Brain pericyte (primary cell): ENCODE measurements around the gene CTXN1.

Experiments used
- DNase-seq: peaks from one replicate; pipeline ENCODE4 v3.0.0-alpha.2; 2012; ENCODE audit warnings: low read depth, low spot score

CTXN1 gene

DNA sequence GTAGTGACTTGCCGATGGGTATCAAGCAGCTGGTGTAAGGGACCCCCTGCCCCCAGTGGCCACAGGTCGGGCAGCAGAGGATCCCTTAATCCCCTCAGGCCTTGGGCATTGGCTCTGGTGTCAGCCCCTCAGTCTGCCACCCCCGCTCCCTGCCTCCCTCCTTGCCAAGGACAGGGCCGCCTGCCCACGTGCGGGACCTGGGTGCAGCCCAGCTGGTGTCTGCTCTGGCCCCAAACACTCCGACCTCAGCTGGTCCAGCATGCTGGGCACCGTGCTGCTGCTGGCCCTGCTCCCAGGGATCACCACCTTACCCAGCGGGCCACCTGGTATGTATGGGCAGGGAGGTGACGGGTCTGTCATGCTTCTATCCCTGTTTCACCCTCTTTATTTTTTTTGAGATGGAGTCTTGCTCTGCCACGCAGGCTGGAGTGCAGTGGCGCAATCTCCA is 11.3 kb downstream of the CTXN1 start, which contains the start of gene TGFBR3L:
TSS of gene TGFBR3L (plus strand) at position 233 of the 448 bp plus-strand sequence.
- DNase-seq, result no peak

DNA sequence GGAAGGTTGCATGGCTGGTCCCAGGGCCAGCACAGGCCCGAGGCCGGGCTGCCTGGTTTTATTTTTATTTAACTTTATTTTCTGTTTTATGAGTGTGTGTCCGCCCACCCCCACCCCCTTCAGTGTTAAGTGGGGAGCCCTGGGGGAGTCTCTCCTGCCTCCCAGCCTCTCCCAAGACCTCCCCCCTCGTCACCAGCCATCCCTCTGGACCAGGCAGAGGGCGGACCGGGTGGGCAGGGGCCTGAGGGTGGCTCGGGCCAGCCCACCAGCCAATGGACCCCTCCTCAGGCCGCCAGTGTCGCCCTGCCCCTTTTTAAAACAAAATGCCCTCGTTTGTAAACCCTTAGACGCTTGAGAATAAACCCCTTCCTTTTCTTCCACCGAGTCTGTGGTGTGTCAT is 11.8 kb downstream of the CTXN1 start:
- no peak for DNase-seq

DNA sequence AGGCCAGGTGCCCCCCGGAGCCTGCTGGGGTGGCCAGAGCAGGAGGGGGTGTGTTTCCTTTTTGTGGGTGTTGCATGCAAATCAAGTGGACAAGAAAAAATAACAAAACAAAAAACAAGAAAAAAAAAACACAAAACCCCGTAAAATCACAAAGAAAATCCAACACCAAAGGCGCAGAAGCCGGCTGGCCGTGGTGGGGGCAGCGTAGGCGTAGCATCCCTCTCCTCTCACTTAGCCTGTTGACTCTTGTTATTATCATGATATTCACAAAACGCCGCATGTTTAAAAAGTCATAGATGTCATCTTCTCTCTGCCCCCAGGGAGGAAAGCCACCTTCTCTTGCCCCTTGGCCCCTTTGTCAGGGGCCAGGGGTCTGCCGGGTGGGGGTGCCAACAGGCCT is 12.3 kb downstream of the CTXN1 start:
- no peak for DNase-seq

DNA sequence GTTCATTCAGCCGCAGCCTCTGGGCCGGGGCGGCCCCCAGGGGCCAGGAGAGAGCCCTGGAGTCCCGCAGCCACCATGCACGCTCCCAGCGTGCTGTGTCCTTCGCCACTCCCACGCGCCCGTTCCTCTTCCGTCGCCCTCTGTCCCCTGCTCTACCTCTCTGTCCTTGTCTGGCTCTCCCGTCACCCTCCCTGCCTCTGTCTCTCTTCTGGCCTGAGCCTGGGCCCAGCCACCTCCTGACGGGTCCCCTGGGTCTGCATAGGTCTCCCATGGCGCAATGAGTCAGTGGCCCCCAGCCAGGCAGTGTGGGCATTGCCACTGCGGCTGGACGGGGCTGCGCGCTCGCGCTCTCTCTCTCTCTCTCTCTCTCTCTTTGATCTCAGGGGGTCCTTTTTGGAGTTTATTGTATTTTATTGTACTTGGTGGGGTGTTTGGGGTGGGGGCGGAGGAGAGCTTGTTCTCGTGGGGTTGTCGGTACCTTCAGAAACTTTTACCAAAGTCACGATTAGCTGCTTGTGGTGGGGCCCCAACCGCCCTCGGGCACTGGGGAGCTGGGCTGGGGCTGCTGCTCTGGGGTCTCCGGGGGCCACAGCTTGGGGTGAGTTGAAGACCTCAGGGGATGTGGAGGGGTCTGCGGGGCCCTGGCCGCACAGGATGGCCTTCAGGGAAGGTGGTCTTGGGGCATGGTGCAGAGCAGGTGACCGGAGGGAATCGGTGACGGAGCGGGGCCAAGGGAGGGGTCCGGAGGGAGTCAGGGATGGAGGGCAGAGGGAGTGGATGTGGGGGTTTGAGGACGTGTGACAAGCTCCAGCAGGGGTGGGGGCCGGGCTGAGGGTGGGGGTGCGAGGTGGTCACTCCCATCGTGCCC is 13.0 kb downstream of the CTXN1 start:
- no peak for DNase-seq

DNA sequence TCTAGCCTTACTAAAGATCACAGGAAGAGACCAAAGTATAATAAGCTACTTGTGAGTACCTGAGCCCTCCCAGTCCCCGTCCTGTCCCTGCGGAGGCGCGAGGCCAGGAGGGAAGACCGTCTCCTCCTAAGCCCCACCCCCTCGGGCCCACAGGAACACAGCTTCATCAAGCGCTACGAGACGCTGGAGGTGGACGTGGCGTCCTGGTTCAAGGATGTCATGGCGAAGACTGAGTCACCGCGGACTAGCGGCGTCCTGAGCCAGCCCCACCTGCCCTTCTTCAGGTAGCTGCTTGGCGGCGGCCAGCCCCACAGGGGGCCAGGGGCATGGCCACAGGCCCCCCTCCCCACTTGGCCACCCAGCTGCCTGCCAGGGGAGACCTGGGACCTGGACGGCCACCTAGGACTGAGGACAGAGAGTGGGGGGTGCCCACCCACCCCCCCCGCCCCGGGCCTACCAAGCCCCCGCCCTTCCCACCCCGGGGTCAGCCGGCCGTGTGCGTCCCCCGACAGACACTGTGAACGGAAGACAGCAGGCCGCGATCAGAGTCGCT is 13.7 kb downstream of the CTXN1 start:
- no peak for DNase-seq

DNA sequence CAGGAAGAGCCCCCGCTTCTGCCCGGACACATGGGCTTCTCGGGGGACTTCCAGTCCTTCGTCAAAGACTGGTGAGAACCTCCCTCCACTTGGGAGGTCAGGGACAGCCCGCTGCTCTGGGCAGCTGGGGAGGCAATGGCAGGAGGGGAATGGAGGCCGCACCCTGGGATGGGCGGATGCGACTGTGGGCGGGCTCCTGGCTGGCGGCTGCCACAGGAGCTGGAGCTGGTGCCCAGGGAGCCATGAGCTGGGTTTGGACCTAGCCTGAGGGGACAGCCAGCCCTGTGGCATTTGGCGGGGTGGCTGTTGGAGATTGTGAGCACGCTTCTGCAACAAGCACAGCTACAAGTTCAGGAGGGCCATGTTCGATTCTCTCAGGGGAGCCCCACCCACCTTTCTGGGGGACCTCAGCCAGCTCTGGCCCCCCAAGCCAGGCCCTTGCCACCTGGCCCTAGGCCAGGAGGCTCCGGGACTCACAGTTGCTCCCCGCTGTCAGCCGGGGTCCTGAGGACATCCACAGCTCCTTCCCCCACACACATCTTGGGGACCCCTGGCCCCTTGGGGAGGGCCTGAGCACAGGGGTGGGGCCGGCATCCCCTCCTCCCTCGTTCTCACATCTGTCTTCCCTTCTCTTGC is 14.3 kb downstream of the CTXN1 start:
- DNase-seq, result no peak

DNA sequence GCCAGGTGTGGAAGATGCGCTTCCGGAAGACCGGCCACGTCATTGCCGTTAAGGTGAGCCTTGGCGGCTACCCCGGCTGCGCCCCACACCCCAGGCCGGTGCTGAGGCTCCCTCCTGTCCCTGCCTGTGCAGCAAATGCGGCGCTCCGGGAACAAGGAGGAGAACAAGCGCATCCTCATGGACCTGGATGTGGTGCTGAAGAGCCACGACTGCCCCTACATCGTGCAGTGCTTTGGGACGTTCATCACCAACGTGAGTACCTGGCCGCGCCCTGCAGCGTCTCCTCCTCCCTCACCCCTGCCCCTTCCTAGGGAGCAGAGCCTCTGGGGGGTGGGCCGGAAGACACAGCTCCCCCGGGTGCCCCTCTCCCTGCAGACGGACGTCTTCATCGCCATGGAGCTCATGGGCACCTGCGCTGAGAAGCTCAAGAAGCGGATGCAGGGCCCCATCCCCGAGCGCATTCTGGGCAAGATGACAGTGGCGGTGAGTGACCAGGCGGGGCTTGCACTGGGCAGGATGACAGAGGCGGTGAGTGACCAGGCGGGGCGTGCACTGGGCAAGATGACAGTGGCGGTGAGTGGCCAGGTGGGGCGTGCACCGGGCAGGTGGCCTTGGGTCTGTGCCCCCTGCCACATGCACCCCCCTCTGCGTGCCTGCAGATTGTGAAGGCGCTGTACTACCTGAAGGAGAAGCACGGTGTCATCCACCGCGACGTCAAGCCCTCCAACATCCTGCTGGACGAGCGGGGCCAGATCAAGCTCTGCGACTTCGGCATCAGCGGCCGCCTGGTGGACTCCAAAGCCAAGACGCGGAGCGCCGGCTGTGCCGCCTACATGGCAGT is 15.4 kb downstream of the CTXN1 start:
- no peak for DNase-seq

DNA sequence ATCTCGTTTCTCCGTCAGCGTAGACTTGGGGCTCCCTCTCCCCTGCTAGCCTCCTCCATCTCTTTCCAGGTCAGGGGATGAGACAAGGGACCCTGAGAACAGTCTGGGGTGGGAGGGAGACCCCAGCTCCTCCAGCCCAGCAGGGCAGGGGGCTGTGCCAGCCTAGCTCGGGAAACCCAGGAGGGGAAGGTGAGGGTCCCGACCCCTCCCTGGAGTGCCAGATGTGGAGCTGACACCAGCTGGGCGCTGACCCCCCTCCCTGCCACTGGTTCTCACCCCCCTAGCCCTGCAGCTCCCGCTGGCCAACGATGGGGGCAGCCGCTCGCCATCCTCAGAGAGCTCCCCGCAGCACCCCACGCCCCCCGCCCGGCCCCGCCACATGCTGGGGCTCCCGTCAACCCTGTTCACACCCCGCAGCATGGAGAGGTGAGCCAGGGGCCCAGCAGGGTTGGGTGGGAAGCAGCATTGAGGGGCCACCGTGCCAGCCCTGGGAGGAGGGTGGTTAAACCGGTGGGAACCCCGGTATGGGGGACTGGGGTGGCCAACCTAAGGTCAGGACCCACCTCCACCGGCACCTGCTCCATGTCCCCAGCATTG is 16.4 kb downstream of the CTXN1 start:
- DNase-seq, result no peak

DNA sequence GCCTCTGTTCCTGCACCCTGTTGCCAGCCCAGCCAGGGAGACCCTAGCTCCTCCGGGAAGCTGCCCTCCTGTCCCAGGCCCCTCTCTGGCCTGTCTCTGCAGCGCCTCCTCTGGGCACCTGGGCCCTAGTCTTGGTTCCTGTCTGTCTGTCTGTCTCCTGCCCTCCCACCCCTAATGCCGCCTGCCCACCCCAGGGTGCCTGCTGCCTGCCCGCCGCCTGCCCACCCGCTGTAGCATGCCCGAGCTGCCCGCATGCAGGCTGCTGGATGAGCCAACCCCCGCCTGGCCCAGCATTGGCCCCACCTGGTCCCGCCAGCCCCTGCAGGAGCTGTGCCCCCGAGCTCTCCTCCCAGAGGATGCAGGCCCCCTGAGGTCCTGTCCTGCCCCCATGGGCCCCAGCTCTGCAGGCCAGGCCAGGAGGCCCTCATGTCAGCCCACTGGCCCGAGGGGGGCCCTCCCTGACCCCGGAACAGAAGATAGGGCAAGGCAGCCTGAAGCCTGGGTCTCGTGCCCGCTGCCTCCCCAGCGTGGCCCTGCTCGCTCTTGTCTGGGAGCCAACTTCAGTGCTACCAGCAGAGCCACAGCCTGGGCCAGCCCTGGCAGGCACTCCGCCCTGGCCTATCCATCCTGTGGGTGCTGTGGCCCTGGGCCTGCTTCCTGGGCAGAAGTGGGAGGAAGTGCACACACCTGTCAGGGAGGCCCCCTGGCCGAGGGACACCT is 17.0 kb downstream of the CTXN1 start:
- DNase-seq, result no peak

DNA sequence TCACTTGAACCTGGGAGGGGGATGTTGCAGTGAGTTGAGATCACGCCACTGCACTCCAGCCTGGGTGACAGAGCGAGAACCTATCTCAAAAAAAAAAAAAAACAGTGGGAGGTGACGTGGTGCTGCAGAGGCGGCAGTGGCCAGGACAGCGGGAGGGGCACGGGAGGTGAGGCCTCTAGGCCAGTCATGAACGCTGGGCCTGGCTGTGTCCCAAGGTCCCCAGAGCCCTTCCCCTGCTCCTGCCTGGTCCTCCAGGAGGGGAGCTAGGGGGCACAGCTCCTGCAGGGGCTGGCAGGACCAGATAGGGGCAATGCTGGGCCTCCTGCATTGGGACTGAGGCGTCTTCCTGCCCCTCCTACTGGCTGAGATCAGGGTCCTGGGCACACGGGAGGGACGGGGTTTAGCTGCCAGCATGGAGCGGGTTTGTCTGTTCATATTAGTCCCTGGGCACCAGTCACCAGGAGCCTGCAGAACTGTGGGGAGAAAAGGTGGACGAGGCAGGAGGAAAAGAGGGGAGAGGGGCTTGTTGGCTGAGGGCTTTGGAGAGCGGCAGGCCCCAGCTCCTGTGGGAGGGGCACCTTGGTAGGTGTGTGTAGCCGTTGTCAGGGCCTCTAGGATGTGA is 17.7 kb downstream of the CTXN1 start:
- DNase-seq, result no peak

DNA sequence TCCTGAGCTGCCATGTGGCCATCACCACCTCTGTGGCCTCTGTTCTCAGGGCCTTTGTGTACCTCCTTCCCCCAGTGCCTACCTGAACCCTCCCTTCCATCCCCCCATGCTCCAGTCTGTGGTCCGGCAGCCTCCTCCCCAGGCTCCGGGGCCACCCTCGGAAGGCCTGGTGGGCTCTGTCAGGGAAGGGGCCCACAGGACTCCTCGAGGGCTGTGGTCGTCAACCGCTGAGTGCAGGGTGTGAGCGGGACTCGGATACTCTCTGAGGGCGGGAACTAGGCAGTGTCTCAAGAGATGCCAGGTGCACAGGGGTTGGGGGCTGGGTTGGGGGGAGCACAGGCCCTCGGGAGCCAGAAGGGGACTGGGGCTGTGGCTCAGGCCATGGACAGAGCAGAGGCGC is 18.4 kb downstream of the CTXN1 start:
- DNase-seq, result no peak

DNA sequence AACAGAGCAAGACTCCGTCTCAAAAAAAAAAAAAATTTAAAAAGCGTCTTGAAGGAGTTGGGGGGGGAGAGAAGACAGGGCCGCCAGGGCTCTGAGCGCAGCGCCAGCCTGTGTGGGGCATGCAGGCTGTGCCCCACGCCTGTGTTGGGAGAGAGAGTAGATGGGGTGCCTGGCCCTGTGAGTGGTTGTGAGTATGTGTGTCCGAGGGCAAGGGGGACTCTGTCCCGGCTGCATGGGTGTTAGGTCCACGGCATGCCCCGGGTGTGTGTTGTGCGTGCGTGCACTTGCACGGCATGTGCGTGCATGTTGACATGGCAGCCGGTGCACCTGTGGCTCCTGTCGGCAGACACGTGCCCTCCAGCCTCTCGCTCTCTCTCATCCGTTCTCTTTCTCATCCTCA is 18.8 kb downstream of the CTXN1 start:
- no peak for DNase-seq

DNA sequence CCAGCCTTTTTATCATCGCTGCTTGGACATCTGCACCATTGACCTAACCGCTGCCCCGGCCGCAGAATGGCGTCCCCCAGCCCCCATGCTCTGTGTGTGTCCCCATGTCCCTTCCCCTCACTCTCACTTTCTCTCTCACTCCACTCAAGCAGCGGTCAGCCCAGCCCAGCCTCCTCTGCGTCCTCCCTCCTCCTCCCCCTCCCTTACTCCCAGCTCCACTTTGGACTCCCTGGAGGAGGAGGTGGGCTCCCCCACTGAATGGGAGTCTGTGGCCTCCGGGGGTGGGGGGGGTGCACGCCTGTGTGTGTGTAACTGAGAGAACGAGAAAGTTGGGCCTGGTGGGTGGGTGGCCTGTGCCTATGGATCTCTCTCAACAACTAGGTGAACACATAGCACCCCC is 20.1 kb downstream of the CTXN1 start:
- no peak for DNase-seq

DNA sequence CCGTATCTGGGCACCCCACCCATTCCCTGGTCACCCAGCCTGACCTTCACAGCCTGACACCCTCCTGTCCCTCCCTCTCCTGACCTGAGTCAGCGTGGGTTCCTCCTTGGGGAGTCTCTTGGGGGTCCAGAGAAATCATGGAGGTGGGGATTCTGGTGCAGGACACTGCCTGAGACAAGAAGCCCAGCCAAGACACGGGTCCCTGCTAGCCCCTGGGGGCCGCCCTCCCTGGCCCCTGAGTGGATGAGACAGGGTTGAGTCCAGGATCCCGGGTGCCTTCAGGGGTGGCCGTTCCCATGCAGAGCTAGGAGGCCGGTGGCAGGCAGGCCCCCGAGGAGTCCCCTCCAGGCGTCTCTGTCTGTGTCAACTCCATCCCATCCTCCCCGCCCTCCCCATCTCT is 20.7 kb downstream of the CTXN1 start:
- DNase-seq, result no peak

DNA sequence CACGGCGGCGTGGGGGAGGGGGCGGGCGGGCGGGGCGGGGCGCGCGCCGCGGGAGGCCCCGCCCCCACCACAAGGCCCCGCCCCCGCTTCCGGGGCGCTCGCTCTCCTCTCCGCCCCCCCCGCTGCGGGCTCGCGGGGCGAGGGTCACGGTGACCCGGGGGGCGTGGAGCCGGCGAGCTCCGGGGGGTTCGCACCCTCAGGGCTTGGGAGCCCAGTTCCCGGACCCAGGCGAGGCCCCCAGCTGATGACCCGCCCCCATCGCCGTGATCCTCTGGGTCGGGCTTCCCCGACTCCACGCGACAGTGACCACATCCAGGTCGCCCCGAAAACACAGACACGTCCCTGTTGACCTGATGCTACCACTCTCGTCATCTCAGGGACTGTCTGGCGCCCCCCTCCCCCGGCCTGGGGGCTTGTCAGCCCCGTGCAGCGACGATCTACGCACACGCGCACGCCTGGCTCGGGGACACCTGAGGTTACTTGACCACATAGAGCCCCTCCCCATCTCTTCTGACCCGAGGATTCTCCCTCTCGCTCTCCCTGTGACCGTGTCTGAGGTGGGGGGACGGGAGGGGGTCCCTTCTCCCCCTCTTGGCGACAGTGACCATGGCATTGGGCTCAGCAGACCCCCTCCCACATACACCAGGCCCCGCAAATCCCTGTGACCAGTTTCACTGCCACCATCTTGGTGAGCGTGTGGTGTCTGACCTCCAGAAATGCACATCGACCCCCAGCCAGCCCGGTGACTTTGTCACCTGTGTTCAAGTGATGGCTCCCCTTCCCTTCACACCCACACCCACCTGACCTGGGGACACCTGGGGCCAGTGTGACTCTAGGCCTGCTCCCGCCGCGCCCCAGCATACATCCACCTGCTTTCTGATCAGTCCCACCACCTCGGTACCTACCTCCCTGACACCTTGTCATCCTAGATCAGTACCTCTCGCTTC is 21.6 kb downstream of the CTXN1 start:
- no peak for DNase-seq

DNA sequence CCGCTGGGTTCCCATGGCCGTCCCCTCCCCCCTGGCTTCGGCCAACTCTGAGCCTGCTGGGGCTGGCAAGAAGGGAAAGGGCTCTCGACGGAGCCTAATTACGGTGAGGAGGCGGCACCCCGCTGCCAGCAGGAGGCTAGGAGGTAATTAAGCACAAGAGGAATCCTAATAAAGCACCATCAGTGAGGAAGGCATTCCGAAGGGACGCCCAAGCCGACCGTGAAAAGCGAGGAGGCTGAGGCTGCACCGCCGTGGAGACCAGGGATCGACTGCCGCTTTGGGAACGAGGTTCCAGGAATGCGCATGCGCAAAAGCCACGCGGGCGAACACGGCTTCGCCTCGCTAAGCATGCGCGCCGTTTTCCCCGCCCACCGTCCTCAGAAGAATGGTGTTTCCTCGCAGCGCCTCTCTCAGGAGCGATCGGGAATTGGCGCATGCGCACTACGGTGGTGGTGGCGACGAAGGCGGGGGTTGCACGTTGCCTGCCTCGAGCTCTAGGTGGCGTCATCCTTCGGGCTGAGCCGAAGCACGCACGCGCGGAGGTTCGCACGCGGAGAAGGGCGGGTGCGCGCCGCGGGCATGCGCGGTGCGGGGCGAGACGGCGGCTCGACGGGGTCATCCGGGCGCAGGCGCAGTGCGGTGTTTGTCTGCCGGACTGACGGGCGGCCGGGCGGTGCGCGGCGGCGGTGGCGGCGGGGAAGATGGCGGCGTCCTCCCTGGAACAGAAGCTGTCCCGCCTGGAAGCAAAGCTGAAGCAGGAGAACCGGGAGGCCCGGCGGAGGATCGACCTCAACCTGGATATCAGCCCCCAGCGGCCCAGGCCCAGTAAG is 22.5 kb downstream of the CTXN1 start, which contains the start of gene MAP2K7:
TSS of gene MAP2K7 (plus strand) at position 634 of the 830 bp plus-strand sequence. CDS start at position 702, 68 bp downstream.
- peak; percentile 100 for DNase-seq

DNA sequence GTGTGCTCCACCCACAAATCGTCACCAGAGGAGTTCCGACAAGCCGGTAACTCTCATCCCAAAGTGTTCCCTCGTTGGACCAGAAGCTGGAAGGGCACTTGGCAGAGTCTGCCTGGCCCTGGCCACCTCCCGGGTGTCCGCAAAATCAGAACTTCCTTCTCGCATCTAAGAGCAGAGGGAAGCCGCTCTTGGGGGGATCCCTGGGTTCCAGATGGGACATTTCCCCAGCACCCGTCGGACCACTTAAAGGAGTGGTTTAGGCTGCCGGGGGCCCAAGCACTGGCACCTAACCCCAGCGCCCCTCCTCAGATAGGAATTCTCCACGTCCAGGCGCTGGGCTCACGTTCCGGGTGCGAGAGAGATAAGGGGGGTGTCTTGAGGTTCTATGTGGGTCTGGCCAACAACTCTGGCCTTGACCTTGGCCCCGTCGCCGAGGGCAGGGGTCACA is 23.1 kb downstream of the CTXN1 start:
- no peak for DNase-seq

DNA sequence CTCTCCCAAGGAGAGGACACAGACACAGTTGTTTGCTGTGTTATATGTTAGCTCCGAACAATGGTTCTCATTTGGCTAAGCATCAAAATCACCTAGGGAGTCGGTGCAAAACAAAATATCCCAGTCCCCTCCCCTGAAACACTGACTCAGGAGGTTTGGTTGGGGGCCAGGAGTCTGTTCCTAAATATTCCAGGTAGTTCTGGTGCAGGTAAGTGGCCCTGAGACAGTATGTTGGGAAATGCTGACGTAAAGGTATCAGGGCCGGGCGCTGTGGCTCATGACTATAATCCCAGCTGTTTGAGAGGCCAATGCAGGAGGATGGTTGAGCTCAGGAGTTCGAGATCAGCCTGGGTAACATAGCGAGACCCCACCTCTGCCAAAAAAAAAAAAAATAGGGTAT is 24.6 kb downstream of the CTXN1 start:
- no peak for DNase-seq
